Measurements from ENCODE around the gene DNAH12. TPM values are rescaled to one million over a fixed set of nuclear protein-coding genes. Genes with fewer than 3 reads are reported as not detected.

Gene DNAH12
- polyA plus RNA-seq, 3 donors, result 0.03 TPM; not detected in 2

DNA sequence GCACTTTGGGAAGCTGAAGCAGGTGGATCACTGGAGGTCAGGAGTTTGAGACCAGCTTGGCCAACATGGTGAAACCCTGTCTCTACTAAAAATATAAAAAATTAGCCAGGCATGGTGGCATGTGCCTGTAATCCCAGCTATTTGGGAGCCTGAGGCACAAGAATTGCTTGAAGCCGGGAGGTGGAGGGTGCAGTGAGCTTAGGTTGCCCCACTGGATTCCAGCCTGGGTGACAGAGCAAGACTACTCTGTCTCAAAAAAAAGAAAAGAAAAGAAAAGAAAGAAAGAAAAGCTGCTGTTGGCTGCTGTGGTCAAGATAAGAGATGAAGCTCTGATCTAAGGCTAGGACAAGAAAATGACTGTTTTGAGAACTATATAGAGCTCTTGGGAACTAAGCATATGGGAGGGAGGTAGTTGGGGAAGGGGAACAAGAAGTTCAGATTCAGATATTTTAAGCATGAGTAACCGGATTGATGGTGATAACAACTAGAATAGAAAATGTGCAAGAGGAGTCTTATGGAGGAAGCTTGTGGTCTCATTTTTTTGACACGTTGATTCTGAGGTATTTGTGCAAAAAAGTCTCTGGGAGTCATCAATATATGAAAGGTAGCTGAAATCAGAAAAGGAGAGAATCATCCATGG is 25.7 kb downstream of the DNAH12 start:
- Mint-ChIP-seq H3K27me3 (ENCODE audit: low read depth in 3 of 3) (peaks cover 0 to 6% (median 0%) of the 10 kb centered on the region in 3 donors), H3K9me3 (peaks cover 0 to 3% (median 0%) of the 10 kb centered on the region in 7 donors), H3K4me3 (no peak overlapping the region), H3K4me1 (peaks cover 4% of the 10 kb centered on the region), H3K27ac (peak overlapping the region in 2 of 7 donors; percentile 10 to 65), H3K36me3 (no peaks in the 10 kb centered on the region)
- no peaks in the 10 kb centered on the region for H3K36me3 ChIP-seq (replicated peaks in 1 of 2; ENCODE audit: control insufficient read depth in 1 of 2, insufficient read depth in 2 of 2, low read length in 2 of 2)
- H3K4me2 ChIP-seq (replicated peaks; ENCODE audit: extremely low read depth, low read length, poor library complexity, severe bottlenecking), result no peak overlapping the region
- H3K79me2 ChIP-seq (ENCODE audit: insufficient read depth, low read length), result no peaks in the 10 kb centered on the region
- H4K20me1 ChIP-seq (ENCODE audit: insufficient read depth, low read length), result no peaks in the 10 kb centered on the region
- WGBS (ENCODE audit: insufficient coverage), result 33% methylated on average over 3 of the region's 3 CpGs
- no peak overlapping the region for H3K9ac ChIP-seq (ENCODE audit: insufficient read depth, low read length, poor library complexity, severe bottlenecking)
- no peaks in the 10 kb centered on the region for H3K27me3 ChIP-seq (ENCODE audit: control insufficient read depth in 2 of 2, insufficient read depth in 2 of 2, low read length in 2 of 2)
- no peak overlapping the region for H3K4me3 ChIP-seq (replicated peaks in 1 of 3; ENCODE audit: low read depth in 2 of 3, low read length in 3 of 3)
- H3K9me3 ChIP-seq (replicated peaks in 1 of 2; ENCODE audit: control insufficient read depth in 1 of 2, insufficient read depth in 1 of 2, low read length in 2 of 2), result no peaks in the 10 kb centered on the region
- no peak overlapping the region for H3K27ac ChIP-seq (ENCODE audit: low read depth in 1 of 2, low read length in 2 of 2)
- no peak for DNase-seq
- no peaks in the 10 kb centered on the region for H3K4me1 ChIP-seq (ENCODE audit: control insufficient read depth in 1 of 2, insufficient read depth in 2 of 2, low read length in 2 of 2)
- H2AFZ ChIP-seq (ENCODE audit: insufficient read depth, low read depth, low read length, poor library complexity, severe bottlenecking), result peak overlapping the region; percentile 21
- intact Hi-C loops (cut with micrococcal nuclease), result no loop called here
- TF ChIP-seq, protein P1, sequence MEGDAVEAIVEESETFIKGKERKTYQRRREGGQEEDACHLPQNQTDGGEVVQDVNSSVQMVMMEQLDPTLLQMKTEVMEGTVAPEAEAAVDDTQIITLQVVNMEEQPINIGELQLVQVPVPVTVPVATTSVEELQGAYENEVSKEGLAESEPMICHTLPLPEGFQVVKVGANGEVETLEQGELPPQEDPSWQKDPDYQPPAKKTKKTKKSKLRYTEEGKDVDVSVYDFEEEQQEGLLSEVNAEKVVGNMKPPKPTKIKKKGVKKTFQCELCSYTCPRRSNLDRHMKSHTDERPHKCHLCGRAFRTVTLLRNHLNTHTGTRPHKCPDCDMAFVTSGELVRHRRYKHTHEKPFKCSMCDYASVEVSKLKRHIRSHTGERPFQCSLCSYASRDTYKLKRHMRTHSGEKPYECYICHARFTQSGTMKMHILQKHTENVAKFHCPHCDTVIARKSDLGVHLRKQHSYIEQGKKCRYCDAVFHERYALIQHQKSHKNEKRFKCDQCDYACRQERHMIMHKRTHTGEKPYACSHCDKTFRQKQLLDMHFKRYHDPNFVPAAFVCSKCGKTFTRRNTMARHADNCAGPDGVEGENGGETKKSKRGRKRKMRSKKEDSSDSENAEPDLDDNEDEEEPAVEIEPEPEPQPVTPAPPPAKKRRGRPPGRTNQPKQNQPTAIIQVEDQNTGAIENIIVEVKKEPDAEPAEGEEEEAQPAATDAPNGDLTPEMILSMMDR (IDR thresholded peaks at IDR 0.05), result no peak

GRCh38 chr3:57512166-57512565 is 32.0 kb downstream of the DNAH12 start:
- Mint-ChIP-seq H3K36me3 (no peaks in the 10 kb centered on the region), H3K4me1 (no peaks in the 10 kb centered on the region), H3K9me3 (peaks cover 0 to 1% (median 0%) of the 10 kb centered on the region in 7 donors), H3K27ac (no peak overlapping the region), H3K4me3 (no peak overlapping the region), H3K27me3 (ENCODE audit: low read depth in 3 of 3) (peaks cover 0 to 5% (median 4%) of the 10 kb centered on the region in 3 donors)
- no peak for DNase-seq
- Histone ChIP-seq H3K9ac (ENCODE audit: insufficient read depth, low read length, poor library complexity, severe bottlenecking) (no peak overlapping the region), H4K20me1 (ENCODE audit: insufficient read depth, low read length) (no peaks in the 10 kb centered on the region), H3K27ac (ENCODE audit: low read depth in 1 of 2, low read length in 2 of 2) (no peak overlapping the region), H3K4me3 (replicated peaks in 1 of 3; ENCODE audit: low read depth in 2 of 3, low read length in 3 of 3) (no peak overlapping the region), H3K4me2 (replicated peaks; ENCODE audit: extremely low read depth, low read length, poor library complexity, severe bottlenecking) (no peak overlapping the region), H2AFZ (ENCODE audit: insufficient read depth, low read depth, low read length, poor library complexity, severe bottlenecking) (no peak overlapping the region), H3K9me3 (replicated peaks in 1 of 2; ENCODE audit: control insufficient read depth in 1 of 2, insufficient read depth in 1 of 2, low read length in 2 of 2) (no peaks in the 10 kb centered on the region), H3K36me3 (replicated peaks in 1 of 2; ENCODE audit: control insufficient read depth in 1 of 2, insufficient read depth in 2 of 2, low read length in 2 of 2) (no peaks in the 10 kb centered on the region), H3K4me1 (ENCODE audit: control insufficient read depth in 1 of 2, insufficient read depth in 2 of 2, low read length in 2 of 2) (no peaks in the 10 kb centered on the region), H3K79me2 (ENCODE audit: insufficient read depth, low read length) (no peaks in the 10 kb centered on the region), H3K27me3 (ENCODE audit: control insufficient read depth in 2 of 2, insufficient read depth in 2 of 2, low read length in 2 of 2) (no peaks in the 10 kb centered on the region)
- WGBS (ENCODE audit: insufficient coverage), result 100% methylated on average over 1 of the region's 2 CpGs
- intact Hi-C loops (cut with micrococcal nuclease), result no loop called here
- TF ChIP-seq, protein P1 (IDR thresholded peaks at IDR 0.05), result no peak

Measured in CD14-positive monocyte (primary cell).